ENCODE data around the gene TM2D3.
"Not testable (repeated sequence)": the region's sequence is repeated elsewhere in the genome, so short reads cannot be mapped to it uniquely, and the experiment has no call there.

The TM2D3 gene

DNA sequence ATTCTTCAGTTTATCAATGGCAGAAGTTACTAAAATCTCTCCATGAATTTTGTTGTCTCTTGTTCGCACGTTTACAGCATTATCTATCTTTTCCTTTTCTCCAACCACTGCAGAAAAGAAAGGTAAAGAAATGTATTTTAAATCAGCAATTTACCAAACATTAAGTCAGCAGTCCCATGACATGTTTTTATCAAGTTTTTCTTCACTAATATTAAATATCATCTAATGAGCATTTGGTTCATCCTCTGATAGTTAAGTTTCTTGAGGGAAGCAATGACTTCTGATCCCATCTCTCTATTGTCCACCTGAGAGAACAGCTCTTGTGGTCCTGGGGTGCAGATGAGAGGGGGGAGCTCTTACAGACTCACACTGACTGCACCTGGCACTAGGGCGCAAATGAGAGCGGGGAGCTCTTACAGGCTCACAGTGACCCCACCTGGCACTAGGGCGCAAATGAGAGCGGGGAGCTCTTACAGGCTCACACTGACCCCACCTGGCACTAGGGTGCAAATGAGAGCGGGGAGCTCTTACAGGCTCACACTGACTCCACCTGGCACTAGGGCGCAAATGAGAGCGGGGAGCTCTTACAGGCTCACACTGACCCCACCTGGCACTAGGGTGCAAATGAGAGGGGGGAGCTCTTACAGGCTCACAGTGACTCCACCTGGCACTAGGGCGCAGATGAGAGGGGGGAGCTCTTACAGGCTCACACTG lies 2.6 kb upstream of the TM2D3 start:
- peak in 2 of 4 experiments; percentile 6 to 17 for DNase-seq

GRCh38 chr15:101654171-101654570 lies 2.0 kb upstream of the TM2D3 start:
- DNase-seq, result no peak

DNA sequence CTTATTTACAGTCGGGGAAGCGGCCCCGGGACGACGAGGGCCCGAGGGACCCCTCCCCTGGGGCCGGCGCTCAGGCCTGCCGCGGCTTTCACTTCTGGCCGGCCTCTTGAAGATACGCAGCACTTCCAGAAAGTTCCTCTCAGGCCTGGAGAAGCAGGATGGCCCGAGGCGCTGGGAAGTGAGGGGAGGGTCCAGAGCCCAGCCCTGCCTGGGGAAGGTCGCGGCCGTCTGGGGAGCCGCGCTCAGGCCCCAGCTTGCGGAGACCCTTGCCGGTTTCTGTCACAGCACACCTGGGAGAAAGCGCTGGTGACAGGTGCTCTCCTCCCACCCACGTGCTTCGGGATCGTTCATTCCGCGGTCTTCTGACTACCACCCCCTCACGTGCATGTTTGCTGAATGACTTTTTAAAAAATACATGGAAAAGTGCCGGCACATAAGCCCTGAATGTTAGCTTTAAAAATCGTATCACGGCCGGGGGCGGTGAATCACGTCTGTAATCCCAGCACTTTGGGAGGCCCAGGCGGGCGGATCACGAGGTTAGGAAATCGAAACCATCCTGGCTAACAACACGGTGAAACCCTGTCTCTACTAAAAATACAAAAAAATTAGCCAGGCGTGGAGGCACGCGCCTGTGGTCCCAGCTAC lies 727 bp upstream of the TM2D3 start:
- peak in 1 of 4 experiments; percentile 29 for DNase-seq

DNA sequence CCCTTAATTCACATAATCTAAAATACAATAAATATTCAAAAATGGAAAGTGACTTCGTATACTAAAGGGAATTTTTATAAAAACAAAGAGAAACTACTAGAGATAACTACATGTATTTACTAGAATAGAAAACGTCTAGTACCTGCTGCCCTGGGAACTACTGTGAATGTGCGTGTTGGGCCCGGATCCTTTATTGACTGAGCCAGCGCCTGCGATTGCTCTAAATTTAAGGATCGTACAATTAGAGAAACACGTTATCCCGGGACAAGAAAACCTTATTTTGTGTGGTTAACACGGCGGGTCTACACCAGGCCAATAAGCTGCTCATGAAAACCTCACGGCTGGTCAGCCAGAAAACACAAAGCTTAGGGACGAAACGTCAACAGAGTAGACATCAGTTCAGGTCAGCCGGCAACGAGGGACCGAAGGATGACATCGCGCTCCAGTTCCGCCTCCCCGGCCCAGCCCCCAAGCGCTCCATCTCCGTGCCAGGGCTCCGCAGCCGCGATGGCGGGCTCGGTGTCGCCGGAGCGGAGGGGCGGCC lies 555 bp downstream of the TM2D3 start:
- peak in 1 of 4 experiments; percentile 46 for DNase-seq

- no peak for DNase-seq
These were observed 2.0 kb downstream of the TM2D3 start for GRCh38 chr15:101650145-101650544.

DNA sequence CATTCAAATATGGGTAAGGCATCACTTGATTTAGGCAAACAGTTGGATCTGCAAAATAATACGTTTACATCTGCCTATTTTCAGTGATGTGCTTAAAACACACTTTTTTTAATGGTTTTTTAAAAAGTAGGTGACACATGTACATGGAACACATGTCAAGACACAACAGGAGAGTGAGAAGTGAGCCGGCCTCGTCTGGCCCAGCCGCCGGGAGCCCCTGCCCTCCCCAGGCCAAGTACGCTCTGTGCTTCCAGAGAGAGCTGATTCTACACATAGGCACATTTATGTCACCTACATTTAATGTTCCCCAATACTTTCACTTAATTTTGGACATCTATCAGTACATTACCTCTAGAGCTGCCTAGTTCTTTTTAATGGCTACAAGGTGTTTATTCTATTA lies 3.8 kb downstream of the TM2D3 start:
- DNase-seq, result no peak

DNA sequence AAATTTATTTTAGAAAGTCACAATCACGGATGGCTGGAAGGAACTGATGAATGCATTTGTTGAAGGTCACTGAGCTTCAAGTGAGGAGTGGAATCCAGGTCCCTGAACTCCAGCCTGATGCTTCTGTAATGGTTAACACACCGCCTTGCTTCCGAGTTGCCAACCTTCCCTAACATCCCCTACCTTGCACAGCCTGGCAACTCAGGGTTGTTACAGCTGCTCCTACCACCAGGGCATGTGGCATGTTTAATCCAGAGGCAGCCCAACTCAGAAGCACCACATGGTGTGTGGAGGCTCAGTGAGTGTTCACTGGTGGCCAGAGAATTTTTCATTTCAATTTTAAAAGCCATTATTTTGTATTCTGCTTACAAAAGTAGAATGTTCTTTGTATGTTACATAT lies 4.9 kb downstream of the TM2D3 start:
- DNase-seq, result no peak

- no peak for DNase-seq
These were observed 5.5 kb downstream of the TM2D3 start for GRCh38 chr15:101646672-101647071.

DNA sequence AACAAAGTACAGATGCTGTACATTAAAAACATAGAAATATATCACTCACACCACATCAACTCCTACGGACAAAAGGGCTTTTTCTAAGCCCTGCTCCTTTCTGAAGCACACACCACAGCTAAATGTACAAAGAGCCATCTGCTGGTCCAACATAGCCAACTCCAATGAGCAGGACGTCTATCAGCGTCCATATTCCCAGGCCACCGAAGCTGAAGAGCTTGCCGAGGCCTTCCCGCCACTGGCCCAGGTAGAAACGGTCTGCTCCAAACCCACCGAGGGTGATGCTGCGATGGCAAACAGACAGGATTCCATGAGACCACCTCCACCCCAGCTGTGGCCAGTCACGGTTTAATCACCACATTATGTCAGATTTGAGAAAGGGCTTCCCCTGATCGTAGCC lies 9.8 kb downstream of the TM2D3 start:
- no peak for DNase-seq

GRCh38 chr15:101641894-101642293 lies 10.3 kb downstream of the TM2D3 start:
- no peak for DNase-seq

- DNase-seq, result peak; percentile 28 to 63 (median 36)
These were observed 10.9 kb downstream of the TM2D3 start for GRCh38 chr15:101641129-101641764.

DNA sequence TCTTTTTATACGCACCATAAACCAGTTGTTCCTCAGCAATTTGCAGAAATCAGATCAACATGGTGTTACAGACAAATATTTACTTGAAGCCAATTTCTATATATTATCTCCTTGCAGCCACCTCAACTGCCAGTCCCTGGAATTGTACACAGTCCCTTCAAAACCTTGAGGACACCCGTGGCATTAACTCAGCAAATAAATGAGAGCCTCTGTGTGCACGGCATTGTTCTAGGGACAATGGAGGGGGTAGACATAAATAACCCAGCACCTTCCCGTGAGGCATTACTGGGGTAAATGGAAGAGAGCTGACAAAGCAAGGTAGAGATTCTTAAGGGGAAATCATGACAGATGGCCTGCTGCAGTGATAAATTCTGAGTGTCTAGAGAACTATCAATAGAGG lies 12.5 kb downstream of the TM2D3 start:
- DNase-seq, result no peak

GRCh38 chr15:101637919-101638318 lies 14.3 kb downstream of the TM2D3 start:
- DNase-seq, result no peak

DNA sequence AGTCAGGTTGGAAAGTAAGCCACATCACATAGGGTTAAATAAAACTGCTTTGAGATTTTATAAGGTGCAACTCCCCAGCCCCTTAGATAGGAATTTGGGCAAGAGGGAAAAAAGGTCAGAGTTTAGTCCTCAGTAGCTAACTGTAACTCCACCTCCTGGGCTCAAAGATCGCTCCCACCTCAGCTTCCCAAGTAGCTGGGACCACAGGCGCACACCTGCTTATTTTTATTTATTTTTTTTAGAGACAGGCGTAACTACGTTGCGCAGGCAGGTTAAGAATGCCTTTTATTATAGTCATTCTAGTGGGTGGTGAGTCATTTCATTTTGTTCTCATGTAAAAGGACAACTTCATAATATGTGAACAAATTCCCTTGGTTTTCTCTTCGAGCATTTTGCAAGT lies 14.7 kb downstream of the TM2D3 start:
- DNase-seq, result no peak

DNA sequence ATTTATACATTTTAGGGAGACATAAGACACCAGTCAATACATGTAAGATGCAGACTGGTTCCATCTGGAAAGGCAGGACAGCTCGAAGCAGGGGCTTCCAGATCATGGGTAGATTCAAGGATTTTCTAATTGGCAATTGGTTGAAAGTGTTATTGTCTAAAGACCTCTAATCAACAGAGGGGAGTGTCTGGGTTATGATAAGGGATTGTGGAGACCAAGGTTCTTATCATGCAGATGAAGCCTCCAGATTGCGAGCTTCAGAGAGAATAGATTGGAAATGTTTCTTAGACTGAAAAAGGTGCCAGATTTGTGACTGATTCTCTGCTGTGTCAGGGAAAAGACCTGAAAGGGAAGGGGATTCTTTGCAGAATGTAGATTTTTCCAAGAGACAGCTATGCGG lies 15.1 kb downstream of the TM2D3 start:
- no peak for DNase-seq

GRCh38 chr15:101635944-101636727 lies 16.0 kb downstream of the TM2D3 start:
- DNase-seq, result no peak

- no peak for DNase-seq
These were observed 18.8 kb downstream of the TM2D3 start for GRCh38 chr15:101633356-101633755.

- not testable (repeated sequence) for DNase-seq
These were observed 25.5 kb downstream of the TM2D3 start for GRCh38 chr15:101626729-101627128.

GRCh38 chr15:101625980-101626379 lies 26.2 kb downstream of the TM2D3 start:
- no peak for DNase-seq

DNA sequence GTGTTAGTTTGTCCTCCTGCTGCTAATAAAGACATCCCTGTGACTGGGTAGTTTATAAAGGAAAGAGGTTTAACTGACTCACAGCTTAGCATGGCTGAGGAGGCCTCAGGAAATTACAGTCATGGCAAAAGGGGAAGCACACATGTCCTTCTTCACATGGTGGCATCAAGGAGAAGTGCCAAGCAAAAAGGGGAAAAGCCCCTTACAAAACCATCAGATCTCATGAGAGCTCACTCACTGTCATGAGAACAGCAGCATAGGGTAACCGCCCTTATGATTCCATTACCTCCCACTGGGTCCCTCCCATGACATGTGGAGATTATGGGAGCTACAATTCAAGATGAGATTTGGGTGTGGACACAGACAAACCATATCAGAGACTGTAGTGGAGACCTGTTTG lies 27.0 kb downstream of the TM2D3 start:
- no peak for DNase-seq

- DNase-seq, result no peak
These were observed 28.5 kb downstream of the TM2D3 start for GRCh38 chr15:101623367-101624304.

GRCh38 chr15:101621961-101622360 lies 30.2 kb downstream of the TM2D3 start:
- DNase-seq, result no peak

All from activated naive CD4-positive, alpha-beta T cell (primary cell).